ENCODE results near the gene RALB.
"Not testable (repeated sequence)": the region's sequence is repeated elsewhere in the genome, so short reads cannot be mapped to it uniquely, and the experiment has no call there.

Gene RALB

GRCh38 chr2:120293096-120294007 is 40.7 kb downstream of the RALB start:
- DNase-seq (ENCODE audit: low read depth in 2 of 2) = no peak

DNA sequence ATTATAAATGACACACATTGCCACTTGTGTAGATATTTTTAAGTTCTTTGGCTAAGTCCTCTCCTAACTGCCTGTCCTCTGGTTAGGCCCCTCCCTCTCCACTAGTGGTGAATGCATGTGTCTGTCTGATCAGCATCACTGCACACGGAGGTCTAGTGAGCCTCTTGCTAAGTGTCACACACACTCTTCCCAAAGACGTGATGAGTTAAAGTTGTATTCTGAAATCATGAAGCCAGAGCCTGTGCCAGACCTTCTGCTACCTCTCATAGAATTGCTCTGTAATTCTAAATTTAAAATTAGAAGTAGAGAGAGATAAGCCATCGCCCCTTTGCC is 41.3 kb downstream of the RALB start:
- no peak for DNase-seq (ENCODE audit: low read depth in 2 of 2)

GRCh38 chr2:120298173-120298835 is 45.7 kb downstream of the RALB start:
- no peak for DNase-seq (ENCODE audit: low read depth in 2 of 2)

DNA sequence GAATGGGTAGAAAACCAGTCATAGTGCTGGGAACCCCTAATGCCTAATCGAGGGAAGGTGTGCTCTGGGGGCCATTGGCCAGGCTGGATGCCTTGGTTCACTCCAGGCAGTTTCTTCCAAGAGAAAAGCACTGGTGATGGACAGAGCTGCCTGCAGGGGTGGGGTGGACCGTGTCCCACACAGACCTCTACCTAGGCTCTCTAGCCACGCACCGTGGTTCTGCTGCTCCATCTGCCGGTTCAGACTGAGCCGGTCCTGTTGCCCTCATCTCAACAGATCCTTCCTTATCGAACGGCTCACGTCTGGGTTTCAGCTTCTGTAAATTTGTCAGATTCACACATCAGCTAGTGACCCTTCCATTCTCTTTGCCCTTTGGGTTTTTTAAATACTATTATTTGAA is 46.4 kb downstream of the RALB start:
- DNase-seq (ENCODE audit: low read depth in 2 of 2) = no peak

DNA sequence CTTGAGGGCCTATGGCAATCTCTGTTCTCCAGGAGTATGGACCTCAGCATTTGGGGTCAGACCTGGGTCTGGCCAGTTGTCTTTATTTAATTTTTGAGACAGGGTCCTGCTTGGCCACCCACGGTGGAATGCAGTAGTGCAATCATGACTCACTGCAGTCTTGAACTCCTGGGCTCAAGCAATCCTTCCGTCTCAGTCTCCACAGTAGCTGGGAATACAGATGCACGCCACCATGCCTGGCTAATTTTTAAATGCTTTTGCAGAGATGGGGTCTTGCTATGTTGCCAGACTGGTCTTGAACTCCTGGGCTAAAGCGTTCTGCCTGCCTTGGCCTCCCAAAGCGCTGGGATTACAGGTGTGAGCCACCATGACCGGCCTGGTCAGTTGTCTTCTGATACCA is 46.9 kb downstream of the RALB start:
- DNase-seq (ENCODE audit: low read depth in 2 of 2) = no peak

DNA sequence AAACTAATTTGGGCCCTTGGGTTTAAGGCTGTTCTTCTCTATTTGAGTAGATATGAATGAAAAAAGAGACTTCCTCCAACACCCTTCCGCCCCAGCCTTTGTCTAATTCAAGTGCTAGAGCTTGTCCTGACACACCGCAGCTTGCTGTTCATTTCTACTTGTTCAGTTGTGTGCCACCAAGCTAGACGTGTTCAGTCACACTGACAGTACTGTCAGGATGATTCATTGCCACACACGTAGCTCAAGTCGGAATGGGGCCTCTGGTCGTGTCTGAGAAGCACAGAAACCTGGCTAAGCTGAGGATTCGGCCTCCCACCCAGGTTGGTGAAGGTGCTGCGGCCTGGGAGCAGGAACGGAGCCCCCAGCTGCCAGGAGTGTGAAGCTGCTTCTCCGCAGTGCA is 47.7 kb downstream of the RALB start:
- DNase-seq (ENCODE audit: low read depth in 2 of 2) = no peak

- no peak for DNase-seq (ENCODE audit: low read depth in 2 of 2)
Measured at GRCh38 chr2:120301284-120301683, 48.6 kb downstream of the RALB start.

DNA sequence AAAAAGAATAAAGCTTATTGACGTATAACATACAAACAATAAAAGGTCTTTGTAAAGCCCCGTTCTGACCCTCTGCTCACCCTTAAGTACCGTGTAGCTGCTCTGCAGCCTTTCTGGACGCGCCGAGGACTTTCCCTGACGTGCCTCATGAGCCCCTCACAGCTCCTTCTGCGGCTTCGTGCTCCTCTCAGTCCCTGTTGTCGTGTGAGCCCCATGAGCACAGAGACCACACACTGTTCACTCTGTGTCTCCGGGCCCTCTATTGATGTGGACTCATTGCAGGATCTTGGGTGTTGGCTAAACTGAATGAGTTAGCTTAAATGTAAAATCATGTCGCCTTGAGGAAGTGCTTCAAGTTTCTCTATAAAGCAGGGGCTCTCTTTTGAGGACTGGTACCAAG is 49.6 kb downstream of the RALB start:
- DNase-seq (ENCODE audit: low read depth in 2 of 2) = no peak

GRCh38 chr2:120303177-120303576 is 50.5 kb downstream of the RALB start:
- DNase-seq (ENCODE audit: low read depth in 2 of 2) = no peak

DNA sequence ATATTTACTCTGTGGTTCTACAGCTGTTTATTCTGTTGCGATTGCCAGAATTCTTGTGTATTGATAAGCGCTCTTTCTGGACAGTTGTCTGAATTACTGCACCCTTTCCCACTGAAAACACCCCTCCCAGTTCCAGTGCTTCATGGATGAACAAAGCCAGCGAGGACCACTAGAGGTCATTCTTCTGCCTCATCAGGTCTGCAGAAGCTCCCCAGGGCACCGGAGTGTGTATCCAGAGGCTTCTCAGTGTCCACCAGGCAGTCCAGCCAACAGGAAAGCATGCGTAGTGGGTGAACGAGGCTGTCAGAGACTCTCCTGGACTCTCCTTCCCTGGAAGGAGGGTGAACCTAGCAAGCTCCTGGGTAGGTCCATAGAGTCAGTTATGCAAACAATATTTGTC is 52.6 kb downstream of the RALB start:
- no peak for DNase-seq (ENCODE audit: low read depth in 2 of 2)

DNA sequence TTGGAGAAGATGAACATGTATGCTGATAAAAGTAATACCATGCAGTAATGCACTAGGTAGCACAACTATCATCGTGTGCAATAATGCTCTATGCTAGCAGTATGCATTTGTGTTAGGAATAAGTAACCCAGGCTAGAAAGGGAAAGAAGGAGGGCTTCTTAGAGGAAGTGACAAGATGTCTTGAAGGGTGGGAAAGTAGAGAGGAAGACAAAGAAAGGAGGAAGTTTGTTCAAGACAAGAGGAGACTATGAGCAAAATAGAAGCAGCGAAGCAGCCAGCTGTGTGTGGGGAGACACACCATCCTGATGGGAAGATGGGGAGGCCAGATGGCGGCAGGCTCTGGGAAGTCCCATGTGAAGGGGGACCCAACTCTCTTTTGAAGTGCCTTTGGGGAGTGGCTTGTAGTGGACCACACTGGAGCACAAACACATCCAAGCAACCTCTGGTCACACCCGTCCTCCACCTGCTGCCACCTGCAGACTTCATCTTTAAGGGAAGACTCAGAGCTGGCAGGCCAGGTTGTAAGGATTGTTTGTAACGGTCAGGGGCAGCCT is 53.4 kb downstream of the RALB start:
- DNase-seq (ENCODE audit: low read depth in 2 of 2) = no peak

DNA sequence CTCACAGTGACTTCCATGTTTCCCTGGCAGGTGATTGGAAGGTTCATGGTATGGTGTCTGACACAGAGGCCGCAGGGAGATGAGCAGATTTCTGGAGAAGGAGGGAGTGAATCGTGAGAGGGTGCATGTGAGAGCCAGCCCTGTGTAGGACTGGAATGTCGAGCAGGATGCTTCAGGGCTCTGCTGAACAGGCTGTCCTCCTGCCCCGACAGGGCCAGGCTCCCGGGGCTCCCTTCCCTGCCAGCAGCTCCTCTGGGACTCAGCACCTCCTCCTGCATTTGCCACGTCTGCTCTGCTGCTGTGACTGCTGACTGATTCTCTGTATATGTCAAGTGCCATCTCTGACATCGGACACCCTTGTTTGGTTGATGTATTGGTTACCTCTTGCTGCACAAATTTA is 54.8 kb downstream of the RALB start:
- no peak for DNase-seq (ENCODE audit: low read depth in 2 of 2)

DNA sequence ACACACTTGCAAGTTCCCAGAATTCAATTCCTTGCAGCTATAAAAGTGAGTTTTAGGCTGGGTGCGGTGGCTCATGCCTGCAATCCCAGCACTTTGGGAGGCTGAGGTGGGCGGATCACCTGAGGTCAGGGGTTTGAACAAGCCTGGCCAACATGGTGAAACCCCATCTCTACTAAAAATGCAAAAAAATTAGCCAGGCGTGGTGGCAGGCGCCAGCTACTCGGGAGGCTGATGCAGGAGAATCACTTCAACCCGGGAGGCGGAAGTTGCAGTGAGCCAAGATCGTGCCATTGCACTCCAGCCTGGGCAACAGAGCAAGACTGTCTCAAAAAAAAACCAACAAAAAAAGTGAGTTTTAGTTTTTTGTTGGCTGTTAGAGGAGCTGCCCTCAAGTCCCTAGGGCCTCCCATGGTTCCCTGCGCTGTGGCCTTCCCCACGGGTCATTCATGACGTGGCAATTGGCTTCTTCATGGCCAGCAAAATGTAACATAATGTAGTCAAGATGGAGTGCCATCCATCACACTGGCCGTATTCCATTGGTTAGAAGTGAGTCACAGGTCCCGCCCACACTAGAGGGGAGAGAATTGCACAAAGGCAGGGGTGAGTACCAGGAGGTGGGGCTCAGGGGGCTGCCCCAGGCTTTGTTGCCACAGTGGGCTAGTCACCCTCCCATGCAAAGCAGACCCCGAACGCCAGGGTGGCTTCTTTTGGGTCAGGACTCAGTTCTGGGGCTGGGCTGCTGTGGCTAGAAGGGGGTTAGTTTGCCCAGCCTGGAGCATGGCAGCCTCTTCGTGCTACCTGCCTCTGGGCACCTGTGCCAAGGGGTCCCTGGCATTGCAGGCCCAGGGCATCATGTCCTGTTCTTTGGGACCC is 55.6 kb downstream of the RALB start:
- no peak for DNase-seq (ENCODE audit: low read depth in 2 of 2)

GRCh38 chr2:120310136-120310535 is 57.5 kb downstream of the RALB start:
- no peak for DNase-seq (ENCODE audit: low read depth in 2 of 2)

DNA sequence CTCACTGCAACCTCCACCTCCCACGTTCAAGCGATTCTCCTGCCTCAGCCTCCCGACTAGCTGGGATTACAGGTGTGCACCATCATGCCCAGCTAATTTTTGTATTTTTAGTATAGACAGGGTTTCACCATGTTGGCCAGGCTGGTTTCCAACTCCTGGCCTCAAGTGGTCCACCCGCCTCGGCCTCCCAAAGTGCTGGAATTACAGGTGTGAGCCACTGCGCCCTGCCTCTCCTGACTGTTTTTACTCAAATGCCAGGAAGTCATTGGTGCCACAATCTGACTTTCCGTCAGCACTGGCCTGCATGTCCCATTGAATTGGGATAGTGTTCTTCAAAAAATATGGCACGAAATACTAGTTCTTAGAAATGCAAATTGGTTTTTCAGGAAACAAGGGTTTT is 58.2 kb downstream of the RALB start:
- not testable (repeated sequence) for DNase-seq (ENCODE audit: low read depth in 2 of 2)

DNA sequence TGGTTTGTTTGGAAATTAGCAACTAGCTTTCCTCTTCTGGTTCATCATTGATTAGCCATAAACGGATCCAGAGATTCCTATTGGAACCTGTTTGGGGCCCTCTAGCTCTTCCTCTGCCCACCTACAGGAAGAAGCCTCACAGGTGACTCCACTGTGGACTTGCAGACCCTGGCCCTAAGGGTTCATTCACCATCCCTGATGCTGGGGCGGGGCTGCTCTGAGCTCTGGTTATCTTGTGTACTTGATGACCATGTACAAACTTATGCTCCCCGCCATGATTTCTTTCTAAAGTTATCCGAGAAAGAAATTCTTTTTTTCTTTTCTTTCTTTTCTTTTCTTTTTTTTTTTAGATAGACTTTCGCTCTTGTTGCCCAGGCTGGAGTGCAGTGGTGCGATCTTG is 59.4 kb downstream of the RALB start:
- DNase-seq (ENCODE audit: low read depth in 2 of 2) = no peak

- peak; percentile 65 to 77 for DNase-seq (ENCODE audit: low read depth in 2 of 2)
Measured at GRCh38 chr2:120312860-120313694, 60.4 kb downstream of the RALB start.

- DNase-seq (ENCODE audit: low read depth in 2 of 2) = no peak
Measured at GRCh38 chr2:120313695-120314615, 61.3 kb downstream of the RALB start.

DNA sequence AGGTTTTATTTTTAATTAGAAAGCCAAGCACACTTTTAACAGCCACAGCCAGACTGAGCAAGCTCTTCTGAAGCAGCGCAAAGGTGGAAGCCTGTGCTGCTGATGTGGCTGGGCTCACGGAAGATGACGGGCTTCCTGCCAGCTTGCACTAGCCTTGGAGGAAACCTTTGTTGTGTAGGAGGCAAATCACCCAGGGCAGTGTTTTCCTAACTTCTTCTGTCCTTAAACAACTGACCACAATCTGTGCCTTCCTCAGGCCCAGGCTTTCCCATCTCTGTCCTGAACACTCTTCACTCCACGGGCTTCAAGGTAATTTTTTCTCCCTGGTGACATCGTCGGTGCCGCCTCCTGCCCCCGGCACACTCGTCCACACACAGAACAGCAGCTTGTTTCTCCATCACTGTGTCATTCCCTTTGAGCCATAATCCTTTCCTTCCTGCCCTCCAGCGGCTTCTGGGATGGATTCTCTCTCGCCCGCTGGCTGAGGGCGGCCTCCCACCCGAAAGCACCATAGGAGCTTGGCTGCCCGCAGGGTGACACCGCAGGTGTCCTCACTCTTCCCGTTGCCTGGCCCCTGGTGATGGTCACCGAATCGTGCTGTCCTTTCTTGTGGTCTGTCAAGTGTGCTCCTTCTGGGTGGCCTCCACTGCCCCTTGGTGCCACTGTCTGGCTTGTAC is 62.2 kb downstream of the RALB start:
- no peak for DNase-seq (ENCODE audit: low read depth in 2 of 2)

Measured in stimulated activated CD4-positive, alpha-beta T cell treated with anti-CD3 and anti-CD28 coated beads, Interleukin-15, amount 100 ng/mL, for 48 hours (primary cell).